ENCODE measurements around the gene MYH13. TPM values are rescaled to one million over a fixed set of nuclear protein-coding genes. Genes with fewer than 3 reads are reported as not detected.
"Not testable (repeated sequence)": the region's sequence is repeated elsewhere in the genome, so short reads cannot be mapped to it uniquely, and the experiment has no call there.

Gene MYH13
- total RNA-seq, 1 experiment from 2014 or later: not detected

DNA sequence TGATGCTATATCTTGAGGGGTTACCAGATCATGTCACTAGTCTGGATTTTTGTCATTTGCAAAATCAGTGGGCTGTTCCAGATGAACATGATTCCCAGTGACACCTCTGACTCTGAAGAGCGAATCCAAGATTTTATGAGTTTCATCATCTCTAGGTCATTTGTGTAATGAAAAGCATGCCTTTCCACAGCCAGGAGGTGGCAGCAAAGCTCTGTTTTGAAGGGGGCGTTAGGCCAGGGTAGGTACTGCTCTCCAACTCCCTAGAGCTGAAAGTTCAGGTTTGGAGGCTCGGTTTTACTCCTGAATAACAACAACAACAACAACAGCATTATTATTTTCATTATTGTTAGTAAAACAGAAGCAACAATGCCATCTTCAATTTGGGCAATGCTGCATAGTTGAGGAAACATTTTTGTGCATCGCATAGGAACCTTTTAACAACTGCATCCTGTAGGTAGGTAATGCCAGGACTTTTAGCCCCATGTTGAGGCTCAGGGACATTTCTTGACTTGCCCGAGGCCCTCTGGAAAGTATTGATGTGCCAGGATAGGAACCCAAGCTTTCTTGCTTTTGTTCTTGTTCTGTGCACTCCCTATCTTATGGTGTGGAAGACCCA lies 77.0 kb downstream of the MYH13 start:
- CTCF ChIA-PET: interaction anchor here (1.0 kb wide), 1 partner anchor 319 kb away, joined by 3 read pairs; no protein-coding TSS in a partner anchor
- no TSS peak for BruUV-seq (replicated peaks)
- intact Hi-C loops (cut with micrococcal nuclease; ENCODE audit: unreplicated experiment): loop anchor here (1.0 kb wide), 1 partner anchor 318 kb away; no protein-coding TSS in a partner anchor
- TF ChIP-seq, protein P1, sequence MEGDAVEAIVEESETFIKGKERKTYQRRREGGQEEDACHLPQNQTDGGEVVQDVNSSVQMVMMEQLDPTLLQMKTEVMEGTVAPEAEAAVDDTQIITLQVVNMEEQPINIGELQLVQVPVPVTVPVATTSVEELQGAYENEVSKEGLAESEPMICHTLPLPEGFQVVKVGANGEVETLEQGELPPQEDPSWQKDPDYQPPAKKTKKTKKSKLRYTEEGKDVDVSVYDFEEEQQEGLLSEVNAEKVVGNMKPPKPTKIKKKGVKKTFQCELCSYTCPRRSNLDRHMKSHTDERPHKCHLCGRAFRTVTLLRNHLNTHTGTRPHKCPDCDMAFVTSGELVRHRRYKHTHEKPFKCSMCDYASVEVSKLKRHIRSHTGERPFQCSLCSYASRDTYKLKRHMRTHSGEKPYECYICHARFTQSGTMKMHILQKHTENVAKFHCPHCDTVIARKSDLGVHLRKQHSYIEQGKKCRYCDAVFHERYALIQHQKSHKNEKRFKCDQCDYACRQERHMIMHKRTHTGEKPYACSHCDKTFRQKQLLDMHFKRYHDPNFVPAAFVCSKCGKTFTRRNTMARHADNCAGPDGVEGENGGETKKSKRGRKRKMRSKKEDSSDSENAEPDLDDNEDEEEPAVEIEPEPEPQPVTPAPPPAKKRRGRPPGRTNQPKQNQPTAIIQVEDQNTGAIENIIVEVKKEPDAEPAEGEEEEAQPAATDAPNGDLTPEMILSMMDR (IDR thresholded peaks at IDR 0.05; ENCODE audit: unreplicated experiment): no peak
- DNase-seq: peak; percentile 28
- Mint-ChIP-seq H3K27me3 (ENCODE audit: unreplicated experiment) (no peaks in the 10 kb centered on the region), H3K36me3 (ENCODE audit: insufficient read depth, unreplicated experiment) (no peaks in the 10 kb centered on the region), H3K9me3 (ENCODE audit: low read depth, unreplicated experiment) (peaks cover 6% of the 10 kb centered on the region), H3K27ac (ENCODE audit: unreplicated experiment) (no peak overlapping the region), H3K4me3 (ENCODE audit: low read depth, unreplicated experiment) (no peak overlapping the region), H3K4me1 (ENCODE audit: low read depth, unreplicated experiment) (no peaks in the 10 kb centered on the region)

DNA sequence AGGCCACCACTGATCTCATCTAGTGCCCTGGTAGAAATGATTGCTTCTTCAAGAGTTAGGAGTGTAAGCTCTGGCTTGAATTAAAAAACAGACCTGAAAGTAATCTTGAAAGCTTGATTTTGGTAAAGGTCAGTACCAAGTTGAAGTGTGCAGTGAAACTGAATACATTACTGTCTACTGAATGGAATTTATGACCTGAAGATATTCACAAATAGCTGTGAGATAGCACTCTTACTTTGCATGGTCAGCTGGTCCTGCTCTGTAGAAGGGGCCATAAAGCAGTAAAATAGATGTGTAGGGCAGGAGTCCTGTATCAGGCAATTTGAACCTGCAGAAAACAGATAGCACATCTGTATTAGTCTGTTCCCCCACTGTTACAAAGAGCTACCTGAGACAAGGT lies 78.6 kb downstream of the MYH13 start:
- no peaks in the 10 kb centered on the region for H3K36me3 Mint-ChIP-seq (ENCODE audit: insufficient read depth, unreplicated experiment)
- CTCF ChIA-PET: no interaction called here
- H3K4me1 Mint-ChIP-seq (ENCODE audit: low read depth, unreplicated experiment): no peaks in the 10 kb centered on the region
- no peak overlapping the region for H3K27ac Mint-ChIP-seq (ENCODE audit: unreplicated experiment)
- BruUV-seq (replicated peaks): no TSS peak
- H3K27me3 Mint-ChIP-seq (ENCODE audit: unreplicated experiment): no peaks in the 10 kb centered on the region
- TF ChIP-seq, protein P1 (IDR thresholded peaks at IDR 0.05; ENCODE audit: unreplicated experiment): no peak
- DNase-seq: no peak
- H3K4me3 Mint-ChIP-seq (ENCODE audit: low read depth, unreplicated experiment): no peak overlapping the region
- intact Hi-C loops (cut with micrococcal nuclease; ENCODE audit: unreplicated experiment): no loop called here
- H3K9me3 Mint-ChIP-seq (ENCODE audit: low read depth, unreplicated experiment): peaks cover 10% of the 10 kb centered on the region

- H3K27me3 Mint-ChIP-seq (ENCODE audit: unreplicated experiment): no peaks in the 10 kb centered on the region
- no peaks in the 10 kb centered on the region for H3K36me3 Mint-ChIP-seq (ENCODE audit: insufficient read depth, unreplicated experiment)
- no peak overlapping the region for H3K4me3 Mint-ChIP-seq (ENCODE audit: low read depth, unreplicated experiment)
- no TSS peak for BruUV-seq (replicated peaks)
- TF ChIP-seq, protein P1 (IDR thresholded peaks at IDR 0.05; ENCODE audit: unreplicated experiment): no peak
- no peak for DNase-seq
- H3K27ac Mint-ChIP-seq (ENCODE audit: unreplicated experiment): no peak overlapping the region
- intact Hi-C loops (cut with micrococcal nuclease; ENCODE audit: unreplicated experiment): no loop called here
- H3K4me1 Mint-ChIP-seq (ENCODE audit: low read depth, unreplicated experiment): no peaks in the 10 kb centered on the region
- CTCF ChIA-PET: interaction anchor here (0.6 kb wide), 1 partner anchor 294 kb away, joined by 7 read pairs; no protein-coding TSS in a partner anchor
- H3K9me3 Mint-ChIP-seq (ENCODE audit: low read depth, unreplicated experiment): peaks cover 10% of the 10 kb centered on the region
These were observed 80.5 kb downstream of the MYH13 start for GRCh38 chr17:10292057-10292937.

GRCh38 chr17:10291576-10291975 lies 81.2 kb downstream of the MYH13 start:
- H3K27ac Mint-ChIP-seq (ENCODE audit: unreplicated experiment); H3K36me3 Mint-ChIP-seq (ENCODE audit: insufficient read depth, unreplicated experiment); H3K27me3 Mint-ChIP-seq (ENCODE audit: unreplicated experiment); H3K4me3 Mint-ChIP-seq (ENCODE audit: low read depth, unreplicated experiment); H3K4me1 Mint-ChIP-seq (ENCODE audit: low read depth, unreplicated experiment); BruUV-seq (replicated peaks); DNase-seq; intact Hi-C loops (cut with micrococcal nuclease; ENCODE audit: unreplicated experiment): not testable (repeated sequence)
- CTCF ChIA-PET: interaction anchor here (0.6 kb wide), 1 partner anchor 295 kb away, joined by 7 read pairs; no protein-coding TSS in a partner anchor
- peaks cover 10% of the 10 kb centered on the region for H3K9me3 Mint-ChIP-seq (ENCODE audit: low read depth, unreplicated experiment)
